GM08714 (cell line): ENCODE measurements around the gene SRPRA.
"Not testable (repeated sequence)": the region's sequence is repeated elsewhere in the genome, so short reads cannot be mapped to it uniquely, and the experiment has no call there.

Experiments
- H3K4me3 ChIP-seq: fragments of 200-500 bp; sonication (Bioruptor generic); 2 replicates; pipeline ENCODE4 v1.5.1; 2014; ENCODE audit warnings: mild to moderate bottlenecking, low read length, inconsistent platforms
- ZNF274 ChIP-seq: IDR thresholded peaks from 2 replicates; pipeline ENCODE4 v1.6.1; 2012; ENCODE audit warnings: mild to moderate bottlenecking, low read depth, low read length

SRPRA gene, protein sequence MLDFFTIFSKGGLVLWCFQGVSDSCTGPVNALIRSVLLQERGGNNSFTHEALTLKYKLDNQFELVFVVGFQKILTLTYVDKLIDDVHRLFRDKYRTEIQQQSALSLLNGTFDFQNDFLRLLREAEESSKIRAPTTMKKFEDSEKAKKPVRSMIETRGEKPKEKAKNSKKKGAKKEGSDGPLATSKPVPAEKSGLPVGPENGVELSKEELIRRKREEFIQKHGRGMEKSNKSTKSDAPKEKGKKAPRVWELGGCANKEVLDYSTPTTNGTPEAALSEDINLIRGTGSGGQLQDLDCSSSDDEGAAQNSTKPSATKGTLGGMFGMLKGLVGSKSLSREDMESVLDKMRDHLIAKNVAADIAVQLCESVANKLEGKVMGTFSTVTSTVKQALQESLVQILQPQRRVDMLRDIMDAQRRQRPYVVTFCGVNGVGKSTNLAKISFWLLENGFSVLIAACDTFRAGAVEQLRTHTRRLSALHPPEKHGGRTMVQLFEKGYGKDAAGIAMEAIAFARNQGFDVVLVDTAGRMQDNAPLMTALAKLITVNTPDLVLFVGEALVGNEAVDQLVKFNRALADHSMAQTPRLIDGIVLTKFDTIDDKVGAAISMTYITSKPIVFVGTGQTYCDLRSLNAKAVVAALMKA

DNA sequence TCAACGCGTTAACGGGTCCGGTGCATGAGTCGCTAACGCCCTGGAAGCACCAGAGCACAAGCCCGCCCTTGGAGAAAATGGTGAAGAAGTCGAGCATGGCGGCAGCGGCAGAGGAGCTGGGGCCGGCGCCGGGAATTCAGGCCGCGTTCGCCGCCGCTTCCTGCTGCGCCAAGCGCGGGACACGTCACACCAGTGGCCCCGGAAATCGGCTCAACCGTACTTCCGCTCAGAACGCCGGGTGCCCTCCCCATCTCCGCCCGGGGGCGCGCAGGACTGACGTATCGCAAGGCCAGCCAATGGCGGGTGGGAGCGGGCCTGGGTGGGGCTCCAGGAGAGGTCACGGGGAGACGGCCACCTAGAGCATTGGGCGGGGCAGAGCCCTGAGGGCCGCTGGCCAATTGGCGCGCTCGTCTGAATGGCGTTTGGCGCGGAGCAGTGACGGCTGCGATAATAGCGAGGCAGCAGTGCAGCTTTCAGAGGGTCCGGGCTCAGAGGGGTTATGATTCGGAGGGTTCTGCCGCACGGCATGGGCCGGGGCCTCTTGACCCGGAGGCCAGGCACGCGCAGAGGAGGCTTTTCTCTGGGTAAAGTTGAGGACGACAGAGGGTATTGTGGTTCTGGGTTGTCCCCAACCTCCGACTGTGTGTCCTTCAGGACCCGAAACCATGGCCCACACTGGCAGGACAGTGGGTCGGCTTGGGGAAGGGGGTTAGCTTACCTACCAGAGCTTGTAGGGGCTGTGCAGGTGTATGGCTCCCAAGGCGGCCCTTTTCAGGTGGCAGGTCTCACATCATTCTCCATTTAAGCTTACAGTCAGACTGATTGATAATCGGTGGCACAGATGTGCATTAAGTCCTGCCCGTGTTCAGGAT, at the start of gene SRPRA, which contains the start of gene FOXRED1:
Gene SRPRA, minus strand, starts transcription at position 188 of the 872 bp plus-strand sequence. Its CDS starts 91 bp downstream, at position 97.
Gene FOXRED1, plus strand, starts transcription at position 447 of the 872 bp plus-strand sequence. Its CDS starts 53 bp downstream, at position 500.
- TF ChIP-seq ZNF274 = no peak
- peak within 1 kb of the TSS; percentile 98 for H3K4me3 ChIP-seq

DNA sequence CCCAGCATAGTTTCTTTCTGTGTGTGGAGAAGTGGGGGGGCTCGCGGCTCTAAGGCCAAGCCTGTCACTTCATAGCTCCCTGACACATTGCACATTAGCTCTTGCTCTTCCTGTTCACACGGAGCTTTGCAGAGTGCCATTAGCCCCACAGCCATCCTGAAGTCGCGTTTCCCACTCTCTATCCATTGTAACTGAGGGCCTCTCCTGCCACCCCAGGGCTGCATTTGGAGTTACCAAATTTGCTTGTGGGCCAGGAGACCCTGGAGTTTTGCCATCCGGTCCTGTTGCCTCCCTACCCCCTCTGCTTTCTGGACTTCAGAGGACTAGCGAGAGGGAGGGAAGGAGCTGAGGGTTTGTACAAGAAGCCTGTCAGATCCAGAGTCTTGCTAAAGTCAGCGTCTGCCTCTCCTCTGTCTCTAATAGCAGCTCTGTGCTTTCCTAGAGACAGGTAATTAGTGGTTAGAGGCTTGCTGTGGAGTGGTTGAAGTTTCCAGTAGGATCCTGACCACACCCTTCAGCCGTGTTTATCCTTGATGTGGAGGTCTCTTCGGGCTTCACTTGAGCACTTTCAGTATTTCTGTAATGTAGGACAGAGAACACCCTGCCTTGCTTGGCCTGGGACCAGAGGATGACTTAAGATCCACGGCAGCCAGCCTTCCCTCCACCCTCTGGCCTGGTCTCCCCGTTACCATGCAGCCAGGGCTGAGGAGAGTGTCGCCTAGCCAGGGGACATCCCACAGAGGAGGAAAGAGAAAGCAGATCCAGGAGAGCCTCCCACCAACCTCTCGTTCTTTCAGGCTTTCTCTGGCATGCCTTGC, 49.3 kb upstream of the SRPRA start:
- no peak overlapping the region; the same call in 1 of the 2 replicates for H3K4me3 ChIP-seq
- TF ChIP-seq ZNF274 = no peak

DNA sequence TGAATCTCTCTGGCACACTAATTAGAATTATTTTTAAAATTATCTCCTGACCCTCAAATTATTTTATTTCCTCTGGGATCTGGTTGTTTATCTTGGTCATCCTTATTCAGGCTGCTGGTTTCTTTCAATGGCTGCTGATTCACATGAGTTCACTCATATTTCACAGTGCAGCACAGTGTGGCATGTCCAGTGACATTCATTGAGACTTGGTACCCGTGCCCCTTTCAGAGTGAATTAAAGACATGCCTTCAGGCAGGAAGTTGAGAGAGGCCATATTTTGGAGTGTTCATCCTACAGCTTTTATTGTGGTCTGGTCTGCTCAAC, 48.7 kb upstream of the SRPRA start:
- no peak overlapping the region; the same call in 1 of the 2 replicates for H3K4me3 ChIP-seq
- TF ChIP-seq ZNF274 = no peak

DNA sequence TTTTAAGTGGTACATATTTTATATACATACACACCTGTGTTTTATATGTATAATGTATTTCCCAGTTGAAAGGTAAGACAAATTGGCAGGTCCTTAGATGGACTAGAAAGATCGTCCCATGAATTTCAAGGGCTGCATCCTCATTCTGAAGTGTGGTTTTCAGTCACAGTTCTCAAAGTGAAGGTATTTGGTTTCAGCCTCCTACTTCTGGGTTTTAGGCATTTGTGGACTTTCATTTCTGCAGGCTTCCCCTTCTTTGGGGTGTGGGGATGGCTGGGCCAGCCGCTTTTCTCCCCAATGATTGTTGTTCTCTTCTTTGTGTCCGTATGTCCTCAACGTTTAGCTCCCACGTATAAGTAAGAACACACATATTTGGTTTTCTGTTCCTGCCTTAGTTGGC, 45.1 kb upstream of the SRPRA start:
- no peak overlapping the region for H3K4me3 ChIP-seq
- TF ChIP-seq ZNF274 = no peak

GRCh38 chr11:126312961-126313360, 44.3 kb upstream of the SRPRA start:
- no peak for TF ChIP-seq ZNF274
- no peak overlapping the region for H3K4me3 ChIP-seq

GRCh38 chr11:126311401-126312291, 43.0 kb upstream of the SRPRA start:
- no peak overlapping the region; the same call in 1 of the 2 replicates for H3K4me3 ChIP-seq
- no peak for TF ChIP-seq ZNF274

DNA sequence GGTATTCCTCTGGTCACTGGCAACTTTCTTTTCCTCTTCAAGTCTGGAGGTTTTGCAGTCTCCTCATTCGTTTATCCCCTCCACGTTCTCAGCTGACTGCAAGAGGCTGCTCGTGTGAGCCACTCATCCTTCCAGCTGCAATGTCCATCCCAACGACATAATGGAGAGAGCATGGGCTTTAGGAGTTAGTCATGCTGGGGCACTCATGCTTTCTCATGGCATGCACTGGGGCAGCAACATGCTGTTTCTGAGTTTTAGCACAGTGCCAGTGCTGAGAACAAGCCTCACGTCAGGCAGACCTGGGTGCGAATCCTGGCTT, 42.3 kb upstream of the SRPRA start:
- TF ChIP-seq ZNF274 = no peak

DNA sequence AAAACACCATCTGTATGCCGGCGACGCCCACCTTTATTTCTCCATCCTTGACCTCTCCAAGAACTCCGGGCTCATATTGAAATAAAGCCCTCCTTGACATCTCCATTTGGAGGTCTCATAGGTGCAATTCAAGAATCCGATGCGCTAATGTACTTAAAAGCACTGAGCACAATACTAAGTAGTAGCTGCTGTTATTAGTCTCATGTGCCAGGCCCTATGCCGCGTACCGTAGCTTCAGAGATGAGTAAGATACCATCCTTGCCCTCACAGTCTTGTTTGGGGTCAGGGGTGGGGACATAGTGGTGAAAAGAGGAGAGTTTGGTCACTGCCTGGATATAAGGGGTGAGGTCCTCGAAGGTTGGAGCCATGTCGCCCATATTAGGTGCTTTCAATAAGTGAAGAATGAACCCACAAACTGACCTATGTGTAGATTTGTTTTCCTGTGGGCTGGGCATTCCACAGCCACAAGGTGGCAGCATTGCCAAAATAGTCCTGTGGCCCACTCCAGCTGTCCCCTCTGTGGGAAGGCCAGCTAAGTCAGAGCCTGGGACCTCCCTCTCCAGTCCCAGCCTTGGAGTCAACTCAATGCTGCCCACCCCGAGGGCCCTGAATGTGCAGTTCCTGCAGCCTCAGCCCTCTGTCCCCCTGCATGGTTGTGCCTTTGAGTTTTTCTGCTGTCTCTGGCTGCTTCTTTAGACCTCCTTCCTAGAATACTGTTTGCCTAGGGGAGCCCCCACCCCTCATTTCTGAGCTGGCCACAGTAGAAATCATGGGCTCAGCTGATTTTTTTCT, 41.7 kb upstream of the SRPRA start:
- no peak overlapping the region for H3K4me3 ChIP-seq
- no peak for TF ChIP-seq ZNF274

More for the DNA sequence above, 42.3 kb upstream of the SRPRA start:
- H3K4me3 ChIP-seq = no peak overlapping the region; the same call in 1 of the 2 replicates

GRCh38 chr11:126308771-126309170, 40.1 kb upstream of the SRPRA start:
- not testable (repeated sequence) for H3K4me3 ChIP-seq

DNA sequence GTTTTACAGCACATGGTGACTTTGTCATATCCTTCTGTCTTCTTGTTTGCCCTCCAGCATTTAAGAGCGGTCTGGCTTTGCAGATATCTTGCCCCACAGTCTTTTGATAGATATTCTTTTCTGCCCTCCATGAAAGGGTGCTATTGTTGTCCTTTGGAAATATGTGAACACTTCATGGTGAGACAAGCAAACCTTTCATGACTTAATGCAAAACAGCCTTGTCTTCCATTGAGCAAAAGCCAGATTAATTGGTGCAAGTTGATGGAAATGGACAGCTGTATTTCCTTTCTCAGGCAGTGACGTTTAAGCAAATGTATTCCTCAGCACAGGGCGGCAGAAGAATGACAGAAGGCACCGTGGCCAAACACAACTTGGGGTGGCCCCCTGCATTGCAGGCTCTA, 39.6 kb upstream of the SRPRA start:
- TF ChIP-seq ZNF274 = no peak
- H3K4me3 ChIP-seq = no peak overlapping the region

DNA sequence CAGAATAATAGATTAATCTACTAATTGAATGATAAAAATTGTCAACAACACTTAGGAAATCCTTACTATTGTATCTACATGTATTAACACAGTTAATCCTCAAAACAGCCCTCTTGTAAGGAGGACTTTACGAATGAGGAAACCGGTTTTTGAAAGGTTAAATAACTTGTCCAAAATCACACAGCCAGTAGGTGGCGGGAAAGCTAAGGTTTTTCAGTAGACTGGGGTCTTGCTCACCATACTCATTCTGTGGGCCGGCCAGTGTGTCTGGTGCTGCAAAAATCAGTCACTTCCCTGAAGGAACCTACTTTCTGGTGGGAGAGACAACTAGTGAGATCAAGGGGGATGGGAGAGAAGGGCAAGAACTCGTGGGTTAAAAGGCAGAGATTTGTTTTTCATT, 39.0 kb upstream of the SRPRA start:
- no peak overlapping the region for H3K4me3 ChIP-seq
- no peak for TF ChIP-seq ZNF274

- H3K4me3 ChIP-seq = peak overlapping the region; percentile 1; the same call in 1 of the 2 replicates
- TF ChIP-seq ZNF274 = no peak
These were observed 37.0 kb upstream of the SRPRA start for GRCh38 chr11:126305699-126306098.
